Measurements from ENCODE around the gene CXXC5.

Gene CXXC5

DNA sequence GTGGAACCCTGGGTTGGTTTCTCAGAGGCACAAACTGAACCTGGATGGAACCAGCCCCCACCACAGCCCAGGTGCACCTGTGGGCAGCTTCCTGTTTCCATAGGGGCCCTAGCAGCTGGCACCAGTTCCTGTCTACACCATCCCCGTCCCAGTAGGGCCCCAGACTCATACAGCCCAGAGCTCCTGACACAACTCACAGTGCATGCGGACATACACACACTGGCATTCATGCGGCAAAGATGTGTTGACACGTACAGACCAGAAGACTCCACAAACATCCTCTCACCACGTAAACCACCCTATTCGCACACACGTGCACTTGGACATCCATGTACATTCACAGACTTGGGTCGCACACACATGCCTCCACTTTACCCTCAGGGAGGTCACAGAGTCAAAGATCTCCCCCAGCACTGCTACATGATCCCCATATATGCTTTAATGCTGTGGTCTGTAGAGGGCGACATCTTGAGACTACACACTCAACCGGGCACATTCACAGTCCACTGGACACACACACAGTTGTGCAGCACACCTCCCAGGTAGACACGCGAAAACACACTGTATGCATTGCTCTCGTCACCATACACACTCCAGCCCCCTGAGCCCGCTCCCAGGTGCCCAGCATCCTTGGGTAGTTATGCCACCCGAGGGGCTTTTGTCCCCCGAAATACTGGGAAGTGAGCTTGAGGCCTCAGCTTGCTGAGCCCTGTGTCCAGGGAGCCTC, 22.4 kb downstream of the CXXC5 start:
- DNase-seq (ENCODE audit: low read depth) = peak; percentile 31
- H3K4me3 ChIP-seq (ENCODE audit: low read length) = no peak overlapping the region
- TF ChIP-seq, protein P1, sequence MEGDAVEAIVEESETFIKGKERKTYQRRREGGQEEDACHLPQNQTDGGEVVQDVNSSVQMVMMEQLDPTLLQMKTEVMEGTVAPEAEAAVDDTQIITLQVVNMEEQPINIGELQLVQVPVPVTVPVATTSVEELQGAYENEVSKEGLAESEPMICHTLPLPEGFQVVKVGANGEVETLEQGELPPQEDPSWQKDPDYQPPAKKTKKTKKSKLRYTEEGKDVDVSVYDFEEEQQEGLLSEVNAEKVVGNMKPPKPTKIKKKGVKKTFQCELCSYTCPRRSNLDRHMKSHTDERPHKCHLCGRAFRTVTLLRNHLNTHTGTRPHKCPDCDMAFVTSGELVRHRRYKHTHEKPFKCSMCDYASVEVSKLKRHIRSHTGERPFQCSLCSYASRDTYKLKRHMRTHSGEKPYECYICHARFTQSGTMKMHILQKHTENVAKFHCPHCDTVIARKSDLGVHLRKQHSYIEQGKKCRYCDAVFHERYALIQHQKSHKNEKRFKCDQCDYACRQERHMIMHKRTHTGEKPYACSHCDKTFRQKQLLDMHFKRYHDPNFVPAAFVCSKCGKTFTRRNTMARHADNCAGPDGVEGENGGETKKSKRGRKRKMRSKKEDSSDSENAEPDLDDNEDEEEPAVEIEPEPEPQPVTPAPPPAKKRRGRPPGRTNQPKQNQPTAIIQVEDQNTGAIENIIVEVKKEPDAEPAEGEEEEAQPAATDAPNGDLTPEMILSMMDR (IDR thresholded peaks at IDR 0.05; ENCODE audit: insufficient read depth, low read depth, low read length, missing control alignments) = peak; percentile 34

DNA sequence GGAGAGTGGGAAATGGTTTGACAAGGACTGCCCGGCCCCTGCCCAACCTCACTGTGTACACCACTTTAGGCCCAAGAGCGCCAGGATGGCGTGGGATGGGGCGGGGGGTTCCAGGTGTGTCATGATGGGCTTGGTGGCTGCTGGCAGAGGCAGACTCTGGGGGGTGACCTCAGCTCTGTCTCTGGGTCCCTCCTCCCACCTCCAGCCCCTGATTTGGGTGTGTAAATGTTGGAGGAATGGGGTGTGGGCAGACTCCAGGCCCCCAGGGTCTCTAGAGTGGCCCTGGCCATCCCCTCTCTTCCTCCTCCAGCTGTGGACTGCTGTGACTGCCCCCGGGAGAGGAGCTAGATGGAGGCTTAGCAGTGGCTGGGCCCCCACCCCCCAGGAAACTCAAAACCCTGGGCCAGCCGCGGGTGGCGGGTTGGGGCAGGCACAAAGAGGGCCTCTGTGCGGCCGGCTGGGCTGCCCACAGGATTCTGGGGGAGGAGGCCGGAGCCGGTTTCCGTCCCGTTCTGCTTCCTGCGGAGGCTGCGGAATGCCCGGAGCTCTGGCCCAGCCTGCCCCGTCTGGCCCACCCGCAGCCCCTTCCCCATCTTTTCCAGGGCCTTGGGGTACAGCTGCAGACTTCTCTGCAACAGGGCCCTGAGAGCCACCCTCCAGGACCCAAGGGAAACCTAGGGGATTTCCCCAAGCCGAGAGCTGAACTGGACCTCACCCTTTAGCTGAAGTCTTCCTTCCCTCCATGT, 23.1 kb downstream of the CXXC5 start:
- DNase-seq (ENCODE audit: low read depth) = peak; percentile 35
- H3K4me3 ChIP-seq (ENCODE audit: low read length) = no peak overlapping the region
- TF ChIP-seq, protein P1 (IDR thresholded peaks at IDR 0.05; ENCODE audit: insufficient read depth, low read depth, low read length, missing control alignments) = no peak

DNA sequence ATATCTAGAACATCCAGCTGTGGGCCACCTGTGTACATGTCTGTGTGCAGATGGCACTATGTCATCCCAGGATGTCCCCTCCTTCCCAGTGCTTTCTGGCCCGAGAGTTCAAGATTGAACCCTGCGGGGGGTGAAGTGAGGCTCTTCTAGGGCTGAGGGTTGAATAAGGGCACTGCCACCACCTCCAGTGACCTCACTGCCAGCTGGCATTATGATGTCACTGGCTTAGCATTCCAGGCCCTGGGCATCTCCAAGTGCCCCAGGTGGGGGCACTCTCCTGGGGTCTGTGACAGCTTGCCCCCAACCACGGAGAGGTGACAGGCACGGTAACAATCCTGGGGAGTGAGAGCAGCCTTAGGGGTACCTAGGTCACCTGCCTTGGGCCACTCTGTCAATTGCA, 27.1 kb downstream of the CXXC5 start:
- no peak overlapping the region for H3K4me3 ChIP-seq (ENCODE audit: low read length)
- no peak for DNase-seq (ENCODE audit: low read depth)
- TF ChIP-seq, protein P1 (IDR thresholded peaks at IDR 0.05; ENCODE audit: insufficient read depth, low read depth, low read length, missing control alignments) = no peak

DNA sequence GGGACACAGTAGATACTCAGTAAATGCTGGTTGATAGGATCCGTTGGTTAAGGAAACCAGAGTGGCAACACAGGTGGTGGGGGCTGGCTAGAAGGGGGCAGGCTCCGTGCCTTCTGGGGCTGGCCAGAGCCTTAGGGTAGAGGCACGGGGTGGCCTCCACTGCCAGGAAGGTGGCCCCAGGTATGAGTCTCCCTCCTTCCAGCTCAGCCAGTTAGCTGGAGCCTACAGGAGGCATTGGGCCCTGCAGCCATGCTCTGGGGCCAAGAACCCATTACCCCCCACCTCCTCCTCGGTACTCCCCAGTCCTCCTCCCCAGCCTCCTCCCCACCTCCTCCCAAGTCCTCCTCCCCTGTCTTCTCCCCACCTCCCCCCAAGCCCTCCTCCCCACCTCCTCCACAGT, 27.7 kb downstream of the CXXC5 start:
- TF ChIP-seq, protein P1 (IDR thresholded peaks at IDR 0.05; ENCODE audit: insufficient read depth, low read depth, low read length, missing control alignments) = no peak
- DNase-seq (ENCODE audit: low read depth) = no peak

DNA sequence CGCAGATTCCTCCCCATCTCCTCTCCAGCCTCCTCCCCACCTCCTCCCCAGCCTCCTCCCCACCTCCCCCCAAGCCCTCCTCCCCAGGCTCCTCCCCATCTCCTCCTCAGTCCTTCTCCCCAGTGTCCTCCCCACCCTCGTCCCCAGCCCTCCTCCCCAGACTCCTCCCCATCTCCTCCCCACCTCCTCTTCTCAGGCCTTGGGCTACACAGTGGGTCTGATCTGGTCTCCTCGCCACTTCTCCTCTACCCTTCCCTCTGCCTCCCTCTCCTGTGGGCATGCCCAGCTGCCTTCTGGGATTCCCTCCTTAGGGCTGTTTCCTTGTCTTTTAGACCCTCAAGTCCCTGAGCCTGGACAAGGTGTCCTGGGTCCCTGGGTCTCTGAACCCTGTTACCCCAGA, 28.3 kb downstream of the CXXC5 start:
- DNase-seq (ENCODE audit: low read depth) = no peak
- TF ChIP-seq, protein P1 (IDR thresholded peaks at IDR 0.05; ENCODE audit: insufficient read depth, low read depth, low read length, missing control alignments) = no peak
- H3K4me3 ChIP-seq (ENCODE audit: low read length) = no peak overlapping the region

More for the DNA sequence above, 27.7 kb downstream of the CXXC5 start:
- no peak overlapping the region for H3K4me3 ChIP-seq (ENCODE audit: low read length)

DNA sequence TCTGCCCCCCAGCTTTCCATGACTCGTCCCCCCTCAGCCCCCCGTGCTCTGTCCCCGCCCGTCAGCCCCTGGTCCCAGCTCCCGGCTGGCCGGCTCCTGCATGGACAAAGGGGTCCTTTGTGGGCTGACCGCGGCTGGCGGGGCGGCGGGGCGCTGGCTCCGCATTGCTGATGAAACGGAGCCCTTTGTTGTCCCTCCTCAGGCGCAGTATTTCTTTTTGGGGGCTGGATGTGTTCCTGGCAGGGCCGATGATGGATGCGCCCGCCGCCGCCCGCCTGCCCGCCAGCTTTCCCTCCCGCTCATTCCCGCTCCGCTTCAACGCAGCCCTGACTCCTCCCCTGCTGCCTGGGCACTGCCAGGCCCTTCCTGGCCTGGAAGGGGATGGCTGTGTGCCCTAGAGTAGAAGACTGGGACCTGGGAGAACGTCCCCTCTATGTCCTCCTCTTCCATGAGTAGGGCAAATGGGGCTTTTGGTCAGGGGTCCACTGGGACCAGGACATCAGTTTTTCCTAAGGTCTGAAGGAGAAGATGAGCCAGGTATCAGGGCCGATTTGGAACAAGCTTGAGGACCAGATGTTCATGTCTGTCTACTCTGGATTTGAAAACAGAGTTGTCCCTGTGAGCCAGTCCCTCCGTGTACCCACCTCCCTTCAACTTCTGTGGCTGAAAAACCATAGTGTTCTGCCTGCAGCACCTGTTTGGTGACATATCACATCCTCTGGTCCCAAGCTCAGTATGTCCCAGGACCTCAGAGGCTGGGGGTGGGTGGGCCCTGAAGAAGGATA, 29.0 kb downstream of the CXXC5 start:
- no peak for DNase-seq (ENCODE audit: low read depth)
- TF ChIP-seq, protein P1 (IDR thresholded peaks at IDR 0.05; ENCODE audit: insufficient read depth, low read depth, low read length, missing control alignments) = no peak
- H3K4me3 ChIP-seq (ENCODE audit: low read length) = no peak overlapping the region

All from epithelial cell of esophagus (primary cell).